ENCODE measurements around the gene GRIK5.
"Not testable (repeated sequence)": the region's sequence is repeated elsewhere in the genome, so short reads cannot be mapped to it uniquely, and the experiment has no call there.

The GRIK5 gene

DNA sequence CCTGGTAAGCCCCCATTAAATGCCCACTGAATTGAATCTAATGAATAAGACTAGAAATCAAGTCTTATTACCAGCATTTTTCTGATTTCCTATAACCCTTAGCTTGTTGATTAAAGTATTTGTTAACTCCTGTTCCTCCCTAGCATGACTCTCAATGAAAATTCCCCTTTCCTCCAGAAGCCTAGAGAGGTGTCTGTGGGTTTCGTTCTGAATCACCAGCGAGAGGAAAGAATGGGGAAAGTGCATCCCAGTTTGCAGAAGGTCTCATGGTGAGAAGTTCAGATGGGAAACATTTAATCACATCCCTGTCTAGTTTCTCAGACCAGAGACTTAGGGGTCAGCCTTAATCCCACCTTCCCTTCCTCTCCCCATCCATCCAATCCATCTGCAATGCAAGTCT is 35.4 kb upstream of the GRIK5 start:
- TF ChIP-seq, protein P1, sequence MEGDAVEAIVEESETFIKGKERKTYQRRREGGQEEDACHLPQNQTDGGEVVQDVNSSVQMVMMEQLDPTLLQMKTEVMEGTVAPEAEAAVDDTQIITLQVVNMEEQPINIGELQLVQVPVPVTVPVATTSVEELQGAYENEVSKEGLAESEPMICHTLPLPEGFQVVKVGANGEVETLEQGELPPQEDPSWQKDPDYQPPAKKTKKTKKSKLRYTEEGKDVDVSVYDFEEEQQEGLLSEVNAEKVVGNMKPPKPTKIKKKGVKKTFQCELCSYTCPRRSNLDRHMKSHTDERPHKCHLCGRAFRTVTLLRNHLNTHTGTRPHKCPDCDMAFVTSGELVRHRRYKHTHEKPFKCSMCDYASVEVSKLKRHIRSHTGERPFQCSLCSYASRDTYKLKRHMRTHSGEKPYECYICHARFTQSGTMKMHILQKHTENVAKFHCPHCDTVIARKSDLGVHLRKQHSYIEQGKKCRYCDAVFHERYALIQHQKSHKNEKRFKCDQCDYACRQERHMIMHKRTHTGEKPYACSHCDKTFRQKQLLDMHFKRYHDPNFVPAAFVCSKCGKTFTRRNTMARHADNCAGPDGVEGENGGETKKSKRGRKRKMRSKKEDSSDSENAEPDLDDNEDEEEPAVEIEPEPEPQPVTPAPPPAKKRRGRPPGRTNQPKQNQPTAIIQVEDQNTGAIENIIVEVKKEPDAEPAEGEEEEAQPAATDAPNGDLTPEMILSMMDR (IDR thresholded peaks at IDR 0.05; ENCODE audit: low read length, missing control alignments), result no peak
- no peak for DNase-seq (ENCODE audit: low read depth)
- no peak overlapping the region for H3K4me3 ChIP-seq (replicated peaks; ENCODE audit: low read depth, low read length)

DNA sequence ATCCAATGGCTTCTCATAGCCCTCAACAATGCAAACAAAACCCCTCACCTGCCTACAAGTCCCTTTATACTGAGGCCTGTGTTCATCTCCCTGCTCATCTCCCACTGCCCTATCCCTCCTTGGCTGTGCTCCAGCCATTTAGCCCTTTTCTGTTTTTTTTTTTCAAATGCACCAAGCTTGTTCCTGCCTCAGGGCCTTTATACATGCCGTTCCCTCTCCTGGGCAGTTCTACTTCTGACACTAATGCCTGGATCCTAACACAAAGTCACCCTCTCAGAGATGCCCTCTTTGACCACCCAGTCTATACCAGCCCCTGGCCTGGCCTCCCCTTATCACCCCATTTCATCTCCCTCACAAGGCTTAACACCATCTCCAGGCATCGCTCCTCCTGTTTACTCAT is 32.9 kb upstream of the GRIK5 start:
- H3K4me3 ChIP-seq (replicated peaks; ENCODE audit: low read depth, low read length), result no peak overlapping the region
- TF ChIP-seq, protein P1 (IDR thresholded peaks at IDR 0.05; ENCODE audit: low read length, missing control alignments), result no peak
- no peak for DNase-seq (ENCODE audit: low read depth)

DNA sequence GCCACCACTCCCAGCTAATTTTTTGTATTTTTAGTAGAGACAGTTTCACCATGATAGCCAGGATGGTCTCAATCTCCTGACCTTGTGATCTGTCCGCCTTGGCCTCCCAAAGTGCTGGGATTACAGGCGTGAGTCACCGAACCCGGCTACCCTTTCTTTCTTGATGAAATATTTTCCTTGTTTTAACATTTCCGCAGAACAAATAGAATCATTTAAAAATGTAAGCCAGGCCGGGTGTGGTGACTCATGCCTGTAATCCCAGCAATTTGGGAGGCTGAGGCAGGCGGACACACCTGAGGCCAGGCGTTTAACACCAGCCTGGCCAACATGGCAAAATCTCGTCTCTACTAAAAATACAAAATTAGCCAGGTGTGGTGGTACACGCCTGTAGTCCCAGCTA is 30.2 kb upstream of the GRIK5 start:
- H3K4me3 ChIP-seq (replicated peaks; ENCODE audit: low read depth, low read length); DNase-seq (ENCODE audit: low read depth): not testable (repeated sequence)

DNA sequence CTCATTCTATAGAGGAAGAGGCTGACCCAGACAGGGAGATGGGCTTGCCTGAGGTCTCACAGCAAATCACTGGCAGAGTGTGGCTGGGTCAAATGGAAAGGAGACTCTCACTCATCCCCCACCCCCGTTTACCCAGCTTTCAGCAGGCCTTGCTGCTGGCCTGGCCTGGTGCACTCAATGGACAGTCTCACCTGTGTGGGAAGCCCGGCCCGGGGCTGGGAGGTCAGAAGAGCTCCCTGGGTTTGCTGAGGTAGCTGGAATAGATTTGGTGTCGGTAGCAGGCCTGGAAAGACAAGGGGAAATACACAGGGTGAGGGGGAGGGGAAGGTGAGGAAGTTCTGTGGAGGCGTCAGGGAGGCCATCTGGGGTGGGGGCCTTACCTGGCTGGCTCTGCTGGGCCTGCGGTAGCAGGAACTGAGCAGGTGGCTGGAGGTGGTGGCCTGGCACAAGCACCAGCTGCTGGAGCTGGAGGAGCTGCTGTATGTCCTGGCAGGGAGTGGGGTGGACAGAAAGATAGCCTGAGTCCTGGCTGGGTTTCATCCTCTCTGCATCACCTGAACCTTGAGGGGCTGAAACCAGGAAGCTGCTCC is 29.4 kb upstream of the GRIK5 start:
- DNase-seq (ENCODE audit: low read depth), result no peak
- TF ChIP-seq, protein P1 (IDR thresholded peaks at IDR 0.05; ENCODE audit: low read length, missing control alignments), result no peak
- H3K4me3 ChIP-seq (replicated peaks; ENCODE audit: low read depth, low read length), result no peak overlapping the region

DNA sequence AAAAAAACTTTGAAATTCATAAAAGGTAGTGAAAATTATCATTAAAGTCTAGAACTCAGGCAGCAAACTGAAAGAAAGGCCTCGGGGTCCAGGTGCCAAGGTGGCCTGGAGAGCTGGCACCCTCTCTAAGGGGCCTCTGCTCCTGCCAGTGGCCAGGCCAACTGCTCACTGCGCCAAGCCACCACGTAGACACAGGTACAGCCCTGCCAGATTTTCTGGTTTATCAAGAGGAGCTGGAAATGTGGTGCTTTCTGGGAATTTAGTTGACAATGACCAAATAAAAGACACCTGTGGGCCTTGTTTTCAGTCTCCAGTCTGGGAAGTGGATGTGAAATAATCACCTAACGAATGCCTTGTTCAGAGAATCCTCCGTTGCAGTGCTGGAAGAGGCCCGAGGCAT is 28.8 kb upstream of the GRIK5 start:
- TF ChIP-seq, protein P1 (IDR thresholded peaks at IDR 0.05; ENCODE audit: low read length, missing control alignments), result no peak
- no peak overlapping the region for H3K4me3 ChIP-seq (replicated peaks; ENCODE audit: low read depth, low read length)
- no peak for DNase-seq (ENCODE audit: low read depth)

DNA sequence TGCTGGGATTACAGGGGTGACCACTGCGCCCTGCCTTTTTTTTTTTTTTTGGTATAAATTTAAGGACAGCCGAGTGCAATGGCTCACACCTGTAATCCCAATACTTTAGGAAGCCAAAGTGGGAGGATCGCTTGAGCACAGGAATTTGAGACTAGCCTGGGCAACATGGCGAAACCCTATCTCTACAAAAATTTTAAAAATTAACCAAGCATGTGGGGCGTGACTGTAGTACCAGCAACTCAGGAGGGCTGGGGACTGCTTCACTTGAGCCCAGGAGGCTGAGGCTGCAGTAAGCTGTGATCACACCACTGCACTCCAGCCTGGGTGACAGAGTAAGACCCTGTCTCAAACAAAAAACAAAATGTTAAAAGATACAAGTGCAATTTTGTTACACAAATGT is 27.5 kb upstream of the GRIK5 start:
- H3K4me3 ChIP-seq (replicated peaks; ENCODE audit: low read depth, low read length), result no peak overlapping the region
- no peak for DNase-seq (ENCODE audit: low read depth)
- TF ChIP-seq, protein P1 (IDR thresholded peaks at IDR 0.05; ENCODE audit: low read length, missing control alignments), result no peak

DNA sequence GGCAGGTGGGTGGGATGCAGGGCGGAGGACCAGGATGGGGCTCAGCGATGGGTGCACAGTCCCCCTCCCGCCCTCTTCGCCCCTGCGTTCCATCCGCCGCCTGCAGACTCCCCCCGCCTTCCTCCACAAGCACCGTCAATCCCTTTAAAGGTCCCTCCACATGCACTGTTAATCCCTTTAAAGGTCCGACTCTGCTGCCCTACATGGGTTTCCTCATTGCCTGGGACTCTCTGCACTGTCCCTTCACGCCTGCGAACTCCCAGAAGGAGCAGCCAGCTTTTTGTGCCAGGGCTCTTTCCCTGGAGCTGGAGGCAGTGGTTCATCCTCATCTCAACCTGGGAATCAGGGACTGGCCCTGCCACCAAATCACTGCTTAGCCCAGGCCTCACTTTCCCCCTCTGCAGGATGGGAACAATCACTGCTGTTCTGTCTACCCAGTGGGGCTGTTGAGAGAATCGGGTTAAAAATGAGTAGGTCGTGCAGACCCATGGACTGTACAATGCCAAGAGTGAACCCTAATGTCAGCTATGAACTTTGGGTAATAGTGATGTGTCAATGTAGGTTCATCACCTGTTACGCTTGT is 26.3 kb upstream of the GRIK5 start:
- no peak overlapping the region for H3K4me3 ChIP-seq (replicated peaks; ENCODE audit: low read depth, low read length)
- TF ChIP-seq, protein P1 (IDR thresholded peaks at IDR 0.05; ENCODE audit: low read length, missing control alignments), result no peak
- no peak for DNase-seq (ENCODE audit: low read depth)

All from fibroblast of pulmonary artery (primary cell).